A549 treated with dexamethasone at 1 μM for 4 hours (cell line): Measurements from ENCODE around the gene GLMN. TPM values are rescaled to one million over a fixed set of nuclear protein-coding genes. Genes with fewer than 3 reads are reported as not detected.

ENCODE experiments used
- total RNA-seq: library from RNA; stranded (reverse); fragments of 200-300 nt; extraction: Qiagen RNA extraction; gene quantifications from 5 replicates; pipeline ENCODE4 v1.2.3, GENCODE V29; 2022

GLMN gene
- 4.6 to 7.6 TPM (median 7.3 TPM) in 5 replicates for total RNA-seq

GRCh38 chr1:92298573-92299476, at the start of gene GLMN, which contains the start of gene RPAP2:
GLMN (minus strand) TSS chr1:92298987; CDS start chr1:92297999, 988 bp downstream.
RPAP2 (plus strand) TSS chr1:92299059; CDS start chr1:92299074, 15 bp downstream.

GRCh38 chr1:92217721-92218120, 81.1 kb downstream of the GLMN start, which contains the start of gene C1orf146:
C1orf146 (plus strand) TSS chr1:92217915; CDS start chr1:92231421, 13,506 bp downstream.

Other genes starting within 250 kb of the GLMN start
- gene SETSIP, start 223.6 kb downstream of the GLMN start, total RNA-seq = 0.11 TPM in 1 of 5 replicates, not detected in the others
- gene BTBD8, start 218.6 kb downstream of the GLMN start, total RNA-seq = 0.39 to 0.86 TPM (median 0.55 TPM) in 5 replicates
- not detected in 5 replicates for gene C1orf146, start 81.1 kb downstream of the GLMN start, total RNA-seq
- gene RPAP2, start 72 bp upstream of the GLMN start, total RNA-seq = 6.9 to 11.7 TPM (median 10.6 TPM) in 5 replicates
- gene GFI1, start 187.9 kb upstream of the GLMN start, total RNA-seq = 0.08 to 0.30 TPM (median 0.23 TPM) in 5 replicates